Measurements from ENCODE around the gene SLC4A5. TPM values are rescaled to one million over a fixed set of nuclear protein-coding genes. Genes with fewer than 3 reads are reported as not detected.

Gene SLC4A5, protein sequence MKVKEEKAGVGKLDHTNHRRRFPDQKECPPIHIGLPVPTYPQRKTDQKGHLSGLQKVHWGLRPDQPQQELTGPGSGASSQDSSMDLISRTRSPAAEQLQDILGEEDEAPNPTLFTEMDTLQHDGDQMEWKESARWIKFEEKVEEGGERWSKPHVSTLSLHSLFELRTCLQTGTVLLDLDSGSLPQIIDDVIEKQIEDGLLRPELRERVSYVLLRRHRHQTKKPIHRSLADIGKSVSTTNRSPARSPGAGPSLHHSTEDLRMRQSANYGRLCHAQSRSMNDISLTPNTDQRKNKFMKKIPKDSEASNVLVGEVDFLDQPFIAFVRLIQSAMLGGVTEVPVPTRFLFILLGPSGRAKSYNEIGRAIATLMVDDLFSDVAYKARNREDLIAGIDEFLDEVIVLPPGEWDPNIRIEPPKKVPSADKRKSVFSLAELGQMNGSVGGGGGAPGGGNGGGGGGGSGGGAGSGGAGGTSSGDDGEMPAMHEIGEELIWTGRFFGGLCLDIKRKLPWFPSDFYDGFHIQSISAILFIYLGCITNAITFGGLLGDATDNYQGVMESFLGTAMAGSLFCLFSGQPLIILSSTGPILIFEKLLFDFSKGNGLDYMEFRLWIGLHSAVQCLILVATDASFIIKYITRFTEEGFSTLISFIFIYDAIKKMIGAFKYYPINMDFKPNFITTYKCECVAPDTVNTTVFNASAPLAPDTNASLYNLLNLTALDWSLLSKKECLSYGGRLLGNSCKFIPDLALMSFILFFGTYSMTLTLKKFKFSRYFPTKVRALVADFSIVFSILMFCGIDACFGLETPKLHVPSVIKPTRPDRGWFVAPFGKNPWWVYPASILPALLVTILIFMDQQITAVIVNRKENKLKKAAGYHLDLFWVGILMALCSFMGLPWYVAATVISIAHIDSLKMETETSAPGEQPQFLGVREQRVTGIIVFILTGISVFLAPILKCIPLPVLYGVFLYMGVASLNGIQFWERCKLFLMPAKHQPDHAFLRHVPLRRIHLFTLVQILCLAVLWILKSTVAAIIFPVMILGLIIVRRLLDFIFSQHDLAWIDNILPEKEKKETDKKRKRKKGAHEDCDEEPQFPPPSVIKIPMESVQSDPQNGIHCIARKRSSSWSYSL
- total RNA-seq, result 0.05 and 0.07 TPM in 2 replicates

DNA sequence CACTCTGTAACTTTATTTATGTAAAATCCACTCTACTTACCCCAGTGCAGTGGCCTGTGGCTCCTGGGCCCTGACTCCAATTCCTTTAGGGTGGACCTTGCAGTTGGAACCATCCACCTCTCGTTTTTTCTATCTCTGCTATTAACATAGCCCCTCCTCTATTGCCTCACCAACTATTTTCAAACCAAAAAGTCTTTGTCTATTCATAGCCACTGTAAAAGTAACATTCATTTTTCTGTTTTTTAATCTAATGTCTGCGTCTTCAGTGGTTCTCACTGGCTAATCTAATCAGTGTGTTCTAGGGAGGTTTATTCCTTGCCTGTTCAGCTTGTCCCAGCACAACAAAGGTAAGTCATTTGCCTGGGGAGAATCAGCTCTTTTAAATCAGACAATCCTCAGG lies at the start of gene SLC4A5:
SLC4A5 (minus strand) TSS at position 101 of the 400 bp plus-strand sequence. CDS start 28,393 bp downstream, outside the sequence.

DNA sequence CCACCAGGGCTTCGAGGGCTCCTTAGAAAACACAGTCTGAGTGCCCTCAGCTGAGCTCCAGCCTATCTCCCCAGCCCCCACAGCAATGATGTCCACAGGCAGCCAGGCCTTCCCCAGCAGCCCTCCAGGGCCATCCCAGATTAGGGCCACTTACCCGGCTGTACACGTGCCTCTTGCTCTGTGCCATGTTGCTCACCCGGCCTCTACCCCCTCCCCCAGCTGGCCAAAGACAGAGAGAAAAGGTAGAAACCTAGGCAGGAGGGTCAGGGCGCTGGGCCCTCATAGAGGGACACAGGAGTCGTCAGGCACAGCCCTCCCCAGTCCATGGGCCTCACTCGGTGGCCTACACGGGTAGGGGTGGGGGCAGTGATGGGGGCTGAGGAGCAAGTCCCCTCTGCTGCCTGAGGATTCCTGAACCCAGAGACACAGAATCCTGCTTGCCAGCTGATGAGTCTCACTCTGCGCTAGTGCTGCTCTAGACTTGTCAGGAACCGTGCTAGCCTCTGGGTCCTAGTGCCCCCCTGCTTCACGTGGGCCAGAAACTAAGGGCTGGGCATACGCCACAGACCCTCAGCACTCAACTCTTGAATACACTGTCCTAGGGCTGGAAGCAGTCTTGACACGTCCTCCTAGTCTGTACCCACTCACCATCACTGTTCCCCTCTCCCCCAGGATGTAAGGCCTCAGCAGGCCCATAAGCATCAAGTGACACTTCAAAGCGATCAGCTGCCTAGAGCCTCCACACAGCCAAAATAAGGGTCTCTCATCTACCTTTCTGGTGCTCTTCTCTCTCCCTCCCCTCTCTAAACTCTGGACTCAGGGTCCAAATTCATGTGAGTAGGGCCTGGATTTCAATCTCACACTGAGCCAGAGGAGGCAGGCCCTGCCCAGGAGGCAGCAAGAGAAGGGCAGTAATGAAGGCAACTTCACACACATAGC lies 36.9 kb upstream of the SLC4A5 start, which contains the start of gene DCTN1:
DCTN1 (minus strand) TSS at position 461 of the 939 bp plus-strand sequence; CDS start at position 187, 274 bp downstream.

DNA sequence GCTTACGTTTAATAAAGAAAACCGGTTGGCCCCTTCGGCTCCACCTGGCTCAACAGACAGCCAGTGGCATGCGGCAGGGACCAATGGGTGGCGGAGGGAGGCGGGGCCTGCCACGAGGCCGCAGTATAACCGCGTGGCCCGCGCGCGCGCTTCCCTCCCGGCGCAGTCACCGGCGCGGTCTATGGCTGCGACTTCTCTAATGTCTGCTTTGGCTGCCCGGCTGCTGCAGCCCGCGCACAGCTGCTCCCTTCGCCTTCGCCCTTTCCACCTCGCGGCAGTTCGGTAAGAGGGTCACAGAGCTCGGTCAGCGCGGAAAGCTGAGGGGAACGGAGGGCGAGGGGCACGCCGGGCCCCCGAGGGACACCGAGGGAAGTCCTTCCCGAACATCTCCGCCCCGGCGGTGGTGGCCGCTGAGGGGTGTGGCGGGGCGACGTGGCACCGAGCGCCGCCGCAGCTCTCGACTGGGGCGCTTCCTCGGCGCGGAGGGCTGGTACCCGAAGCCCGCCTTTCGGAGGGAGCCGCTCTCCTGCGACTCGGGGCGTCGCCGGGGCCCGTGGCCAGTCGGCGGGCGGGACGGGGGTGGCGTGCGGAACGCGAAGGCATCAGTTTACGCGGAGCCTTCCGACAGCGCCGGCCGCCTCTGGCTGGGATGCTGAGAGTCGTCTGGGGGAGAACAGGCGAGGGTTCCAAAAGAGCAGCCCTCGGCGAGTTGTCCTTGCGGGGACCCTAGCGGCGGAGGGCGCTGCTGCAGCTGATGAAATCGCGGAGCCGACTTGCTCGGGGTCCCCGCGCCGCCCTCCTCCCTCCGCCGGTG lies 144.5 kb downstream of the SLC4A5 start, which contains the start of gene MTHFD2:
MTHFD2 (plus strand) TSS at position 155 of the 814 bp plus-strand sequence; CDS start at position 182, 27 bp downstream.

DNA sequence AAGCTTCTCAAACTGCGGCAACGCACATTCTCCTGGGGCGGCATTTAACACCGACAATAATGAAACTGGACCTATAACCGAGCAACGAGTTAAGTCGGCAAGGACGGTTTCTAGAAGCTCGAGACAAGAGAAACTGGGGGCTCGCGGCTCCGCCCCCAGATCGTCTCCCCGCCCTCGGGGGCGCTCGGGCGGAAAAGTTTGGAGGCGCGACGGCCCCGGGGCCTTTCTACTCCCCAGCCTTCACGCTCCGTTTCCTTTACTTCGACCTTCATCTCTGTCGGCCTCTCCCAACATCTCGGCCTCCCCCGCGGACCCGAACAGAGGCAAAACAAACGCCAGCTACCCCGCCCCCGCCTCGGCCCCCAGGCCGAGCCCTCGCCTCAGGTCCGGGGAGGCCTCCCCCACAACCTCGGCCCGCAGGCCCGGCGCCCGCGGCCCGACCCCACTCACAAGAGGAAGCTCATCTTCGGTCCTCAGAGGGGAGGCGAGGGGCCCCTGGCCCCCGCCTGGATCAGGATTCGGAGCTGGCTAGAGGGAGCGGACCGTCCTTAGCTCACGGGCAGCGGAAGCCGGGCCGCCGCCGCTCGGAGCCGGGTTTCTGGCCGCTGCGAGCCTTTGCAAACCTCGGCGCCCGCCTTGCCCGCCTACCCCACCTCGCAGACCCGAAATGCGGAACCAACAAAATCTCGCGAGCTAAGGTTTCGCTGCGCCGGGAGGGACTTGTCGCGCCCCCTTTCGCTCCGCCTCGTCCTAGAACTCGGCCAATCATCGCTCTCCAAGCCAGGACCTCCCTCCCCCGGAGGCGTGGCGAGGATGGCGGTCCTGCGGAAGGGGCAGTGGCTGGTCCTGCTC lies 164.8 kb downstream of the SLC4A5 start, which contains the start of gene MOB1A:
MOB1A (minus strand) TSS at position 669 of the 852 bp plus-strand sequence; CDS start at position 464, 205 bp downstream.

Other genes with a start within 250 kb of the SLC4A5 start
- 130 and 138 TPM in 2 replicates for gene BOLA3, start 195.5 kb downstream of the SLC4A5 start, total RNA-seq
- 110 and 112 TPM in 2 replicates for gene MOB1A, start 164.5 kb downstream of the SLC4A5 start, total RNA-seq
- 57.7 and 61.6 TPM in 2 replicates for gene MTHFD2, start 144.8 kb downstream of the SLC4A5 start, total RNA-seq
- gene DCTN1, start 36.9 kb upstream of the SLC4A5 start, total RNA-seq, result 125 and 128 TPM in 2 replicates
- gene C2orf81, start 78.2 kb upstream of the SLC4A5 start, total RNA-seq, result 0.59 and 0.67 TPM in 2 replicates
- gene WDR54, start 78.3 kb upstream of the SLC4A5 start, total RNA-seq, result 27.2 and 30.3 TPM in 2 replicates
- 3.2 and 5.6 TPM in 2 replicates for gene RTKN, start 98.5 kb upstream of the SLC4A5 start, total RNA-seq
- 16.2 and 17.2 TPM in 2 replicates for gene INO80B, start 111.7 kb upstream of the SLC4A5 start, total RNA-seq
- gene WBP1, start 115.0 kb upstream of the SLC4A5 start, total RNA-seq, result 36.2 and 43.0 TPM in 2 replicates
- 67.8 and 75.5 TPM in 2 replicates for gene MOGS, start 122.0 kb upstream of the SLC4A5 start, total RNA-seq
- 23.0 and 63.2 TPM in 2 replicates for gene MRPL53, start 129.3 kb upstream of the SLC4A5 start, total RNA-seq
- gene CCDC142, start 139.6 kb upstream of the SLC4A5 start, total RNA-seq, result 9.8 and 9.9 TPM in 2 replicates
- 15.8 and 22.0 TPM in 2 replicates for gene TTC31, start 139.7 kb upstream of the SLC4A5 start, total RNA-seq
- 2.5 and 4.3 TPM in 2 replicates for gene LBX2, start 156.2 kb upstream of the SLC4A5 start, total RNA-seq
- 5.1 and 6.2 TPM in 2 replicates for gene PCGF1, start 164.3 kb upstream of the SLC4A5 start, total RNA-seq
- gene TLX2, start 171.0 kb upstream of the SLC4A5 start, total RNA-seq, result not detected in 2 replicates
- gene DQX1, start 182.8 kb upstream of the SLC4A5 start, total RNA-seq, result not detected in 2 replicates
- 111 and 134 TPM in 2 replicates for gene AUP1, start 186.3 kb upstream of the SLC4A5 start, total RNA-seq
- gene HTRA2, start 186.5 kb upstream of the SLC4A5 start, total RNA-seq, result 23.4 and 28.8 TPM in 2 replicates
- gene LOXL3, start 210.5 kb upstream of the SLC4A5 start, total RNA-seq, result 0.27 and 0.94 TPM in 2 replicates
- 19.9 and 23.2 TPM in 2 replicates for gene DOK1, start 211.3 kb upstream of the SLC4A5 start, total RNA-seq